ENCODE results near the gene CCL21.
"Not testable (repeated sequence)": the region's sequence is repeated elsewhere in the genome, so short reads cannot be mapped to it uniquely, and the experiment has no call there.

Gene CCL21

GRCh38 chr9:34710023-34710422 is at the start of gene CCL21:
Gene CCL21 (minus strand): TSS chr9:34710136. CDS start chr9:34710066, 70 bp downstream.
- peak; percentile 26 for DNase-seq

- DNase-seq = no peak
Measured at GRCh38 chr9:34759432-34760134, 49.6 kb upstream of the CCL21 start.

GRCh38 chr9:34750320-34750719 is 40.4 kb upstream of the CCL21 start:
- not testable (repeated sequence) for DNase-seq

GRCh38 chr9:34746526-34746925 is 36.6 kb upstream of the CCL21 start:
- no peak for DNase-seq

GRCh38 chr9:34744295-34745221 is 34.6 kb upstream of the CCL21 start:
- DNase-seq = no peak

GRCh38 chr9:34742710-34743109 is 32.8 kb upstream of the CCL21 start:
- DNase-seq = peak; percentile 8

- DNase-seq = peak; percentile 77
Measured at GRCh38 chr9:34741628-34742027, 31.7 kb upstream of the CCL21 start.

- DNase-seq = not testable (repeated sequence)
Measured at GRCh38 chr9:34740176-34740575, 30.2 kb upstream of the CCL21 start.

GRCh38 chr9:34737677-34738260 is 27.8 kb upstream of the CCL21 start:
- no peak for DNase-seq

GRCh38 chr9:34734720-34735119 is 24.8 kb upstream of the CCL21 start:
- DNase-seq = no peak

GRCh38 chr9:34732886-34733285 is 22.9 kb upstream of the CCL21 start:
- DNase-seq = no peak

GRCh38 chr9:34732478-34732877 is 22.5 kb upstream of the CCL21 start:
- DNase-seq = no peak

- DNase-seq = no peak
Measured at GRCh38 chr9:34723141-34723540, 13.2 kb upstream of the CCL21 start.

GRCh38 chr9:34719769-34720025 is 9.8 kb upstream of the CCL21 start:
- not testable (repeated sequence) for DNase-seq

- DNase-seq = no peak
Measured at GRCh38 chr9:34719021-34719768, 9.3 kb upstream of the CCL21 start.

GRCh38 chr9:34717996-34718614 is 8.2 kb upstream of the CCL21 start:
- DNase-seq = no peak

GRCh38 chr9:34716711-34717110 is 6.8 kb upstream of the CCL21 start:
- no peak for DNase-seq

- no peak for DNase-seq
Measured at GRCh38 chr9:34715639-34716215, 5.8 kb upstream of the CCL21 start.

- no peak for DNase-seq
Measured at GRCh38 chr9:34714007-34714406, 4.1 kb upstream of the CCL21 start.

GRCh38 chr9:34712140-34712539 is 2.2 kb upstream of the CCL21 start:
- no peak for DNase-seq

- no peak for DNase-seq
Measured at GRCh38 chr9:34709196-34709978, 549 bp downstream of the CCL21 start.

GRCh38 chr9:34707130-34707529 is 2.8 kb downstream of the CCL21 start:
- no peak for DNase-seq

All from MV-4-11 (cell line).